ENCODE results near the gene RHOXF1.
"Not testable (repeated sequence)": the region's sequence is repeated elsewhere in the genome, so short reads cannot be mapped to it uniquely, and the experiment has no call there.

Gene RHOXF1

GRCh38 chrX:120090208-120090607 is 25.5 kb downstream of the RHOXF1 start:
- TF ChIP-seq CTCF (IDR thresholded peaks at IDR 0.05; ENCODE audit: extremely low read depth, missing control alignments): no peak
- no peak for DNase-seq (ENCODE audit: low spot score)

- TF ChIP-seq CTCF (IDR thresholded peaks at IDR 0.05; ENCODE audit: extremely low read depth, missing control alignments): no peak
- no peak for DNase-seq (ENCODE audit: low spot score)
Measured at GRCh38 chrX:120087289-120088017, 28.3 kb downstream of the RHOXF1 start.

- DNase-seq (ENCODE audit: low spot score): not testable (repeated sequence)
Measured at GRCh38 chrX:120085553-120086185, 30.0 kb downstream of the RHOXF1 start.

GRCh38 chrX:120077590-120077989 is 38.1 kb downstream of the RHOXF1 start, which contains the start of gene RHOXF2B:
Gene RHOXF2B, minus strand, starts transcription at chrX:120077690. Its CDS starts 138 bp downstream, at chrX:120077552.
- not testable (repeated sequence) for DNase-seq (ENCODE audit: low spot score)

- not testable (repeated sequence) for DNase-seq (ENCODE audit: low spot score)
Measured at GRCh38 chrX:120066169-120066568, 49.5 kb downstream of the RHOXF1 start.

Measured in GM20000 (cell line).